LNCaP clone FGC (cell line): Measurements from ENCODE around the gene SLC41A1.

Source experiments
- DNase-seq: peaks from one replicate; pipeline ENCODE4 v3.0.0-alpha.2; 2011; ENCODE audit warnings: low read depth
- H3K4me3 ChIP-seq: 2 replicates; pipeline ENCODE4 v1.5.1; 2011; ENCODE audit warnings: mild to moderate bottlenecking, low read depth, low read length, control low read depth
- TF ChIP-seq, protein P1 (sequence below): IDR thresholded peaks from 2 replicates; pipeline ENCODE4 v1.5.1; 2012; ENCODE audit warnings: mild to moderate bottlenecking; ENCODE audit not compliant: control insufficient read depth, insufficient read depth; ENCODE audit errors: extremely low read depth

Gene SLC41A1

DNA sequence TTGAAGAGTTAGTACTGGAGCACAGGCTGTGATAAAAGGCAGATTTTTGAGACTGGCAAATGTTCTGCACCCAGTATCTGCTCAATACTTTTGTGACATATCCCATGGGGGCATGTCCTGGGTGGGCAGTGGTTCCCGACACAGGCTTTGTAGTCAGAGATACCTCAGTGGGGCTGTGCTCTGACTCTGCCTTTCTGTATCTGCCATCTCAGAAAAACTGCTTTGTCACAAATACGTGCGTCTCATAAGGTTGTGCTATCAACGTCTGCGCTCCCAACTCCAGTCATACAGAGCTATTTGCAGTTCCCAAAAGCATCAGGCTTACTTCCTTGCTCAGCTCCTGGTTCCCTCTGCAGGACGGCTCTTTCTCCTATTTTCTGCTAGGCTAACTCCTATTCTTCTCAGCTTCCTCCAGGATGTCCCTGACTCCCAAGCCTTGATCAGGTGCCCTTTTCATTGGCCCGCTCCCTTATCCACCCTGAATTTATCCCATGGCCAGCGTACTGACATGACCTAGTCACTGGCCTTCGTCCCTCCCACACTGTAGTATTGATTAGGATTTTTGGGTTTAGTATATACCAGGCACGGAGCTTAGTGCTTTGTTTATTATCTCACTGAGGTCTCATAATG, 25.6 kb downstream of the SLC41A1 start:
- DNase-seq, result no peak
- no peak overlapping the region for H3K4me3 ChIP-seq
- TF ChIP-seq, protein P1, sequence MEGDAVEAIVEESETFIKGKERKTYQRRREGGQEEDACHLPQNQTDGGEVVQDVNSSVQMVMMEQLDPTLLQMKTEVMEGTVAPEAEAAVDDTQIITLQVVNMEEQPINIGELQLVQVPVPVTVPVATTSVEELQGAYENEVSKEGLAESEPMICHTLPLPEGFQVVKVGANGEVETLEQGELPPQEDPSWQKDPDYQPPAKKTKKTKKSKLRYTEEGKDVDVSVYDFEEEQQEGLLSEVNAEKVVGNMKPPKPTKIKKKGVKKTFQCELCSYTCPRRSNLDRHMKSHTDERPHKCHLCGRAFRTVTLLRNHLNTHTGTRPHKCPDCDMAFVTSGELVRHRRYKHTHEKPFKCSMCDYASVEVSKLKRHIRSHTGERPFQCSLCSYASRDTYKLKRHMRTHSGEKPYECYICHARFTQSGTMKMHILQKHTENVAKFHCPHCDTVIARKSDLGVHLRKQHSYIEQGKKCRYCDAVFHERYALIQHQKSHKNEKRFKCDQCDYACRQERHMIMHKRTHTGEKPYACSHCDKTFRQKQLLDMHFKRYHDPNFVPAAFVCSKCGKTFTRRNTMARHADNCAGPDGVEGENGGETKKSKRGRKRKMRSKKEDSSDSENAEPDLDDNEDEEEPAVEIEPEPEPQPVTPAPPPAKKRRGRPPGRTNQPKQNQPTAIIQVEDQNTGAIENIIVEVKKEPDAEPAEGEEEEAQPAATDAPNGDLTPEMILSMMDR, result no peak

GRCh38 chr1:205786601-205787000, 26.4 kb downstream of the SLC41A1 start:
- TF ChIP-seq, protein P1, result no peak
- no peak for DNase-seq
- H3K4me3 ChIP-seq, result no peak overlapping the region

DNA sequence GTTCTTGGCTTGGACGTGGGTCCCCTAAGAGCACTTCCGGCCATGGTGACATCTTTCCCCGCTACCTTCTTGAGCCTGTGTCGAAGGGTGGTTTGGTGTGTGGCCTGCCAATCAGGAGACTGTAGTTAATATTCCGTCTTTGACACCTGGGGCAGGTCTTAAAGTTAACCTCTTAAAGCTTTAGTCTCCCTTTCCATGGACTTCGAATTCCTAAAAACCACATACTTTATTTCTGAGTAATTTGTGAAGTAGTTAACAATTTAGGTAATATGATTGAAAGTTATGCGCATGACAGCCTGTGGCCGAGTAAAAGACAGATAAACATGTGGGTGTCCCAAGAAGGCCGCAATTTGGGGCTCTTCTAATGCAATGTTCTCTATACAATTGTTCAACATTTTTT, 27.6 kb downstream of the SLC41A1 start:
- DNase-seq, result no peak
- no peak overlapping the region for H3K4me3 ChIP-seq
- TF ChIP-seq, protein P1, result no peak

DNA sequence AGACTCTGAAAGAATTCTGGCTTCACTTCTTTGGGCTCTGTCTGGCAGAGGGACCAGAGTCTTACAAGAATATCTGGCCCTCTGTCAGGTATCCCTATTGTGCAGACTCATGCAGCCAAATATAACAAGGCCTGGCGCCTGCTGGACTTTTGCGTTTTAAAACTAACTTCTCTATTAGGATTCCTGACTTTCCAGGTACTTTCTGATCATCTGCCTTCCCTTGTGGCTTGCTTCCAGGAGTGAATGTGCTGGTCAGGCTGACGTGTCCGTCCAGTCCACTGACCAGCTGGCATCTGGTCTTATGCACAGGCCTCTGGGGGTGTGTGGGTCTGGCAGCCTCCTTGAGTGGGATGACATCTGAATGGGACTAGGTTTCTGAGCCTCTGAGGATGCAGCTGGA, 29.1 kb downstream of the SLC41A1 start:
- H3K4me3 ChIP-seq, result no peak overlapping the region
- DNase-seq, result no peak
- TF ChIP-seq, protein P1, result no peak

GRCh38 chr1:205783433-205783795, 29.6 kb downstream of the SLC41A1 start:
- H3K4me3 ChIP-seq, result no peak overlapping the region
- TF ChIP-seq, protein P1, result no peak
- DNase-seq, result no peak

GRCh38 chr1:205782627-205783432, 30.2 kb downstream of the SLC41A1 start:
- H3K4me3 ChIP-seq, result no peak overlapping the region

More at GRCh38 chr1:205782627-205783432, 30.2 kb downstream of the SLC41A1 start:
- no peak for DNase-seq
- TF ChIP-seq, protein P1, result no peak
